Osteocyte (in vitro differentiated cells): Measurements from ENCODE around the gene DENND2A. TPM values are rescaled to one million over a fixed set of nuclear protein-coding genes. Genes with fewer than 3 reads are reported as not detected.
A peak's percentile ranks its signal among the peaks of the same experiment; 100 is the strongest.

Experiments used
- DNase-seq: peaks from one replicate; pipeline ENCODE4 v3.0.0; 2021; ENCODE audit warnings: mixed read lengths; ENCODE audit not compliant: unreplicated experiment; ENCODE audit errors: extremely low spot score
- H3K27ac Mint-ChIP-seq: one replicate; pipeline ENCODE4 v1.8.0; 2021; ENCODE audit warnings: mild to moderate bottlenecking, mixed read lengths; ENCODE audit not compliant: unreplicated experiment
- H3K27me3 Mint-ChIP-seq: one replicate; pipeline ENCODE4 v1.8.0; 2021; ENCODE audit warnings: mixed read lengths; ENCODE audit not compliant: unreplicated experiment
- H3K36me3 Mint-ChIP-seq: one replicate; pipeline ENCODE4 v1.8.0; 2021; ENCODE audit warnings: mixed read lengths; ENCODE audit not compliant: unreplicated experiment
- H3K4me1 Mint-ChIP-seq: one replicate; pipeline ENCODE4 v1.8.0; 2021; ENCODE audit warnings: mixed read lengths; ENCODE audit not compliant: unreplicated experiment
- H3K4me3 Mint-ChIP-seq: one replicate; pipeline ENCODE4 v1.8.0; 2021; ENCODE audit warnings: mild to moderate bottlenecking, moderate library complexity, mixed read lengths; ENCODE audit not compliant: unreplicated experiment
- H3K9me3 Mint-ChIP-seq: one replicate; pipeline ENCODE4 v1.8.0; 2021; ENCODE audit warnings: mixed read lengths; ENCODE audit not compliant: unreplicated experiment
- CTCF ChIP-seq: fragments of 200-600 bp; sonication (generic); IDR thresholded peaks from 2 replicates; pipeline ENCODE4 v1.5.0; 2021; ENCODE audit warnings: antibody characterized with exemption, mild to moderate bottlenecking, moderate library complexity
- total RNA-seq: library from RNA; stranded (reverse); gene quantifications from 2 replicates; pipeline ENCODE4 v1.2.1, GENCODE V29; 2021

Gene DENND2A
- total RNA-seq, 1 donor from 2014 or later, result 53.3 TPM

- H3K27me3 Mint-ChIP-seq, result no peaks in the 10 kb centered on the region
- H3K27ac Mint-ChIP-seq, result no peak overlapping the region
These were observed 12.9 kb upstream of the DENND2A start for GRCh38 chr7:140653319-140654108.

GRCh38 chr7:140650367-140650766 is 9.8 kb upstream of the DENND2A start:
- peaks cover 36% of the 10 kb centered on the region for H3K4me1 Mint-ChIP-seq
- DNase-seq, result no peak
- peak overlapping the region; percentile 65 for H3K27ac Mint-ChIP-seq
- TF ChIP-seq CTCF, result no peak
- H3K9me3 Mint-ChIP-seq, result no peaks in the 10 kb centered on the region
- H3K27me3 Mint-ChIP-seq, result no peaks in the 10 kb centered on the region
- H3K4me3 Mint-ChIP-seq, result no peak overlapping the region
- no peaks in the 10 kb centered on the region for H3K36me3 Mint-ChIP-seq

More at GRCh38 chr7:140653319-140654108, 12.9 kb upstream of the DENND2A start:
- H3K9me3 Mint-ChIP-seq, result no peaks in the 10 kb centered on the region
- H3K36me3 Mint-ChIP-seq, result no peaks in the 10 kb centered on the region
- TF ChIP-seq CTCF, result peak; percentile 87
- no peak overlapping the region for H3K4me3 Mint-ChIP-seq
- peak; percentile 86 for DNase-seq
- peaks cover 47% of the 10 kb centered on the region for H3K4me1 Mint-ChIP-seq

GRCh38 chr7:140649556-140650205 is 9.1 kb upstream of the DENND2A start:
- Mint-ChIP-seq H3K9me3 (no peaks in the 10 kb centered on the region), H3K27me3 (no peaks in the 10 kb centered on the region), H3K4me3 (no peak overlapping the region), H3K4me1 (peaks cover 36% of the 10 kb centered on the region), H3K36me3 (no peaks in the 10 kb centered on the region), H3K27ac (peak overlapping the region; percentile 15)
- no peak for DNase-seq
- no peak for TF ChIP-seq CTCF

GRCh38 chr7:140646931-140647647 is 6.5 kb upstream of the DENND2A start:
- no peak for DNase-seq

More at GRCh38 chr7:140646931-140647647, 6.5 kb upstream of the DENND2A start:
- H3K27me3 Mint-ChIP-seq, result no peaks in the 10 kb centered on the region
- H3K36me3 Mint-ChIP-seq, result no peaks in the 10 kb centered on the region
- peaks cover 34% of the 10 kb centered on the region for H3K4me1 Mint-ChIP-seq
- no peaks in the 10 kb centered on the region for H3K9me3 Mint-ChIP-seq
- no peak overlapping the region for H3K4me3 Mint-ChIP-seq
- no peak overlapping the region for H3K27ac Mint-ChIP-seq
- peak; percentile 64 for TF ChIP-seq CTCF
